ENCODE measurements around the gene CADM3. TPM values are rescaled to one million over a fixed set of nuclear protein-coding genes. Genes with fewer than 3 reads are reported as not detected.

The CADM3 gene
- total and polyA plus RNA-seq, 9 of the 15 experiments (the other 6 are each of a cell fraction or from before 2014, with no cell fraction given): 0.04 TPM; not detected in 8

GRCh38 chr1:159239551-159240220 is 68.3 kb downstream of the CADM3 start:
- H3K9ac ChIP-seq (ENCODE audit: insufficient read depth in 1 of 2, low read depth in 2 of 2, low read length in 2 of 2): no peak overlapping the region
- BruUV-seq (replicated peaks): no TSS peak
- no peak for ATAC-seq

More at GRCh38 chr1:159239551-159240220, 68.3 kb downstream of the CADM3 start:
- CTCF ChIA-PET (ENCODE audit: low intra/inter-chr PET ratio): no interaction called here
- no peaks in the 10 kb centered on the region for H3K79me2 ChIP-seq (ENCODE audit: control insufficient read depth, insufficient read depth, low read length)
- H3K27ac ChIP-seq (ENCODE audit: extremely low read depth, low read depth, low read length): no peak overlapping the region
- H3K4me1 ChIP-seq (replicated peaks in 1 of 2; ENCODE audit: control insufficient read depth in 2 of 2, insufficient read depth in 2 of 2, low read length in 2 of 2): no peaks in the 10 kb centered on the region
- no peaks in the 10 kb centered on the region for H4K20me1 ChIP-seq (replicated peaks; ENCODE audit: control insufficient read depth, insufficient read depth, low read length)
- H3K36me3 ChIP-seq (ENCODE audit: control insufficient read depth, insufficient read depth, low read length): no peaks in the 10 kb centered on the region
- no peaks in the 10 kb centered on the region for H3K9me3 ChIP-seq (replicated peaks; ENCODE audit: control insufficient read depth, insufficient read depth, low read depth, low read length)
- no peak overlapping the region for H3K4me3 ChIP-seq
- H3K27me3 ChIP-seq (ENCODE audit: control insufficient read depth in 2 of 2, insufficient read depth in 2 of 2, low read length in 2 of 2): no peaks in the 10 kb centered on the region
- no peak for TF ChIP-seq ARID3A (IDR thresholded peaks at IDR 0.05; ENCODE audit: borderline replicate concordance, low read depth, low read length)
- TF ChIP-seq RFX7 (CRISPR knock-in tag; IDR thresholded peaks at IDR 0.05): no peak
- TF ChIP-seq TAF7 (tag; IDR thresholded peaks at IDR 0.05): no peak
- TF ChIP-seq ZNF408 (CRISPR knock-in tag; IDR thresholded peaks at IDR 0.05; ENCODE audit: low read depth): no peak
- no peak for TF ChIP-seq GATA2 (CRISPR knock-in tag; IDR thresholded peaks at IDR 0.05)
- TF ChIP-seq PCBP2 (IDR thresholded peaks at IDR 0.05; ENCODE audit: low read depth, low read length, poor library complexity, severe bottlenecking): no peak
- intact Hi-C loops (cut with micrococcal nuclease) (no loop called here), in situ Hi-C loops (cut with MboI) (no loop called here)
- no peak overlapping the region for H3K4me2 ChIP-seq (ENCODE audit: insufficient read depth, low read length)
- 0% methylated on average over 4 of the region's 4 CpGs for WGBS (ENCODE audit: insufficient coverage, low coverage, missing lambda C conversion rate)
- no peak overlapping the region for H2AFZ ChIP-seq (ENCODE audit: low read depth, low read length)
- DNase-seq (ENCODE audit: extremely low read depth in 1 of 4, low spot score in 3 of 4): no peak
- POLR2A ChIA-PET: no interaction called here
- FAIRE-seq: no peak
- H3K9me1 ChIP-seq (ENCODE audit: control insufficient read depth, insufficient read depth, low read length): no peaks in the 10 kb centered on the region
